ENCODE measurements around the gene ITGB5.

ITGB5 gene

DNA sequence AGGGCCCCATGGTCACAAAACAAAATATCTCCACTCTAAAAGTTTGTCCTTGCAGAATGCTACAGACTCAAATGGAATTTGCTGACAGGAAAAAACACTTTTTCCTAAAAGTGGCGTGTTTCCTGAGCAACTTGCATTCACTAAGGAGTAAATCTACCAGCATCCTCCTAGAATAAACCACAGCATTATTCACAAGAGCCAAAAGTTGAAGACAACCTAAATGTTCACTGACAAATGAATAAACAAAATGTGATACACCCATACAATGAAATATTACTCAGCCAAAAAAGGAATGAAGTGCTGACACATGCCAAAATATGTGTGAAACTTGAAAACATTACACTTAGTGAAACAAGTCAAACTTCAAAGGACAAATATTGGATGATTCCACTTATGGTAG is 28.9 kb downstream of the ITGB5 start (continued):
- TF ChIP-seq TSHZ2 (CRISPR knock-in tag; IDR thresholded peaks at IDR 0.05): no peak
- TF ChIP-seq SNAI2 (CRISPR knock-in tag; IDR thresholded peaks at IDR 0.05): no peak
- no peak for TF ChIP-seq GLIS3 (CRISPR knock-in tag; IDR thresholded peaks at IDR 0.05)

- no peak for TF ChIP-seq POU6F1 (CRISPR knock-in tag; IDR thresholded peaks at IDR 0.05; ENCODE audit: borderline replicate concordance, low read depth)
- TF ChIP-seq OSR1 (CRISPR knock-in tag; IDR thresholded peaks at IDR 0.05): no peak
- no peak for TF ChIP-seq CSDC2 (CRISPR knock-in tag; IDR thresholded peaks at IDR 0.05)
- TF ChIP-seq ZNF565 (CRISPR knock-in tag; conservative IDR thresholded peaks at IDR 0.05; ENCODE audit: low read depth): no peak
- no peak for TF ChIP-seq CSRNP3 (CRISPR knock-in tag; IDR thresholded peaks at IDR 0.05)
- TF ChIP-seq ISL1 (CRISPR knock-in tag; IDR thresholded peaks at IDR 0.05): no peak
- TF ChIP-seq ZFP30 (CRISPR knock-in tag; IDR thresholded peaks at IDR 0.05): no peak
- TF ChIP-seq BACH2 (CRISPR knock-in tag; IDR thresholded peaks at IDR 0.05; ENCODE audit: borderline replicate concordance): no peak
- no peak for TF ChIP-seq ARNTL (CRISPR knock-in tag; IDR thresholded peaks at IDR 0.05; ENCODE audit: borderline replicate concordance, low read depth)
- TF ChIP-seq, protein P1, sequence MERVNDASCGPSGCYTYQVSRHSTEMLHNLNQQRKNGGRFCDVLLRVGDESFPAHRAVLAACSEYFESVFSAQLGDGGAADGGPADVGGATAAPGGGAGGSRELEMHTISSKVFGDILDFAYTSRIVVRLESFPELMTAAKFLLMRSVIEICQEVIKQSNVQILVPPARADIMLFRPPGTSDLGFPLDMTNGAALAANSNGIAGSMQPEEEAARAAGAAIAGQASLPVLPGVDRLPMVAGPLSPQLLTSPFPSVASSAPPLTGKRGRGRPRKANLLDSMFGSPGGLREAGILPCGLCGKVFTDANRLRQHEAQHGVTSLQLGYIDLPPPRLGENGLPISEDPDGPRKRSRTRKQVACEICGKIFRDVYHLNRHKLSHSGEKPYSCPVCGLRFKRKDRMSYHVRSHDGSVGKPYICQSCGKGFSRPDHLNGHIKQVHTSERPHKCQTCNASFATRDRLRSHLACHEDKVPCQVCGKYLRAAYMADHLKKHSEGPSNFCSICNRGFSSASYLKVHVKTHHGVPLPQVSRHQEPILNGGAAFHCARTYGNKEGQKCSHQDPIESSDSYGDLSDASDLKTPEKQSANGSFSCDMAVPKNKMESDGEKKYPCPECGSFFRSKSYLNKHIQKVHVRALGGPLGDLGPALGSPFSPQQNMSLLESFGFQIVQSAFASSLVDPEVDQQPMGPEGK (CRISPR knock-in tag; IDR thresholded peaks at IDR 0.05; ENCODE audit: borderline replicate concordance): no peak
- TF ChIP-seq ZNF8 (CRISPR knock-in tag; IDR thresholded peaks at IDR 0.05): no peak
- no peak for TF ChIP-seq ZFP3 (CRISPR knock-in tag; IDR thresholded peaks at IDR 0.05)
- TF ChIP-seq TSHZ2 (CRISPR knock-in tag; IDR thresholded peaks at IDR 0.05): no peak
- no peak for TF ChIP-seq TCF4 (CRISPR knock-in tag; IDR thresholded peaks at IDR 0.05; ENCODE audit: borderline replicate concordance)
- TF ChIP-seq RARB (CRISPR knock-in tag; IDR thresholded peaks at IDR 0.05): no peak
- TF ChIP-seq ZNF70 (CRISPR knock-in tag; IDR thresholded peaks at IDR 0.05): no peak
- ATAC-seq: no peak
These were observed 30.5 kb downstream of the ITGB5 start for GRCh38 chr3:124856677-124857076.

GRCh38 chr3:124854009-124854408 is 33.2 kb downstream of the ITGB5 start:
- no peak for ATAC-seq
- TF ChIP-seq ZNF565 (CRISPR knock-in tag; conservative IDR thresholded peaks at IDR 0.05; ENCODE audit: low read depth) (no peak), ISL1 (CRISPR knock-in tag; IDR thresholded peaks at IDR 0.05) (no peak), CSDC2 (CRISPR knock-in tag; IDR thresholded peaks at IDR 0.05) (no peak), OSR1 (CRISPR knock-in tag; IDR thresholded peaks at IDR 0.05) (no peak), ZNF8 (CRISPR knock-in tag; IDR thresholded peaks at IDR 0.05) (no peak), TSHZ2 (CRISPR knock-in tag; IDR thresholded peaks at IDR 0.05) (no peak)
- TF ChIP-seq, protein P2, sequence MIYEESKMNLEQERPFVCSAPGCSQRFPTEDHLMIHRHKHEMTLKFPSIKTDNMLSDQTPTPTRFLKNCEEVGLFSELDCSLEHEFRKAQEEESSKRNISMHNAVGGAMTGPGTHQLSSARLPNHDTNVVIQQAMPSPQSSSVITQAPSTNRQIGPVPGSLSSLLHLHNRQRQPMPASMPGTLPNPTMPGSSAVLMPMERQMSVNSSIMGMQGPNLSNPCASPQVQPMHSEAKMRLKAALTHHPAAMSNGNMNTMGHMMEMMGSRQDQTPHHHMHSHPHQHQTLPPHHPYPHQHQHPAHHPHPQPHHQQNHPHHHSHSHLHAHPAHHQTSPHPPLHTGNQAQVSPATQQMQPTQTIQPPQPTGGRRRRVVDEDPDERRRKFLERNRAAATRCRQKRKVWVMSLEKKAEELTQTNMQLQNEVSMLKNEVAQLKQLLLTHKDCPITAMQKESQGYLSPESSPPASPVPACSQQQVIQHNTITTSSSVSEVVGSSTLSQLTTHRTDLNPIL (CRISPR knock-in tag; IDR thresholded peaks at IDR 0.05; ENCODE audit: low read depth): no peak

Data from SK-N-SH treated with all-trans-retinoic acid at 6 μM for 48 hours (cell line).